HepG2 (cell line): ENCODE results near the gene PCDHA6. TPM values are rescaled to one million over a fixed set of nuclear protein-coding genes. Genes with fewer than 3 reads are reported as not detected.

ENCODE experiments used
- ATAC-seq: fragments of 200-7000 bp; cut with Tn5 transposase; 3 replicates; pipeline ENCODE4 v1.9.1; 2020; ENCODE audit warnings: mild to moderate bottlenecking, moderate library complexity
- BruUV-seq: library from RNA; stranded (reverse); fragments of 400-500 nt; replicated peaks from 2 replicates; lab custom pipeline; 2021; lab: Mats Ljungman, UMichigan
- CTCF ChIA-PET: fragments of 300-600 bp; formaldehyde crosslinking; extraction: SDS; loops from one replicate; lab custom pipeline; 2021; ENCODE audit warnings: low total read pairs, inconsistent platforms, low intra/inter-chr PET ratio; lab: Yijun Ruan, JAX
- POLR2A ChIA-PET: fragments of 350-600 bp; sonication (Branson Sonifier 250); formaldehyde crosslinking; loops from one replicate; lab custom pipeline; 2020; ENCODE audit warnings: antibody characterized with exemption, inconsistent platforms; lab: Yijun Ruan, JAX
- DNase-seq: peaks from one replicate; pipeline ENCODE4 v3.0.0-alpha.2; 2015; ENCODE audit warnings: low spot score
- FAIRE-seq: peaks from 3 replicates; lab custom pipeline; 2011; peaks lifted over from hg19 to GRCh38; lab: Jason Lieb, UNC
- H2AFZ ChIP-seq: one replicate; pipeline ENCODE4 v1.6.1; 2011; ENCODE audit warnings: low read length, inconsistent platforms
- H3K27ac ChIP-seq: fragments of 300-600 bp; 3 replicates; pipeline ENCODE4 v1.8.0; 2011; ENCODE audit warnings: mixed run types, mild to moderate bottlenecking, mixed read lengths, low read length, inconsistent platforms; ENCODE audit not compliant: insufficient read depth; ENCODE audit errors: extremely low read length
- H3K27me3 ChIP-seq, 2 experiments: fragments of 200-600 bp in 1 of 2; 2 replicates in 1 of 2; 3 replicates in 1 of 2; pipeline versions ENCODE4 v1.6.0 to v1.8.0; 2011; ENCODE audit warnings: low read length in 2 of 2, mild to moderate bottlenecking in 2 of 2, moderate library complexity in 2 of 2, inconsistent platforms in 1 of 2; ENCODE audit not compliant: insufficient read depth in 2 of 2, control insufficient read depth in 1 of 2
- H3K36me3 ChIP-seq, 2 experiments: fragments of 200-600 bp in 1 of 2; replicated peaks in 1 of 2; 2 replicates in 1 of 2; 3 replicates in 1 of 2; pipeline versions ENCODE4 v1.5.1 to v1.8.0; 2011; ENCODE audit warnings: low read length in 2 of 2, inconsistent platforms in 1 of 2; ENCODE audit not compliant: insufficient read depth in 2 of 2, control insufficient read depth in 1 of 2
- H3K4me1 ChIP-seq: 2 replicates; pipeline ENCODE4 v1.5.1; 2012; ENCODE audit warnings: low read length, inconsistent platforms; ENCODE audit not compliant: insufficient read depth
- H3K4me2 ChIP-seq: 2 replicates; pipeline ENCODE4 v1.6.0; 2011; ENCODE audit warnings: low read depth, low read length, inconsistent platforms
- H3K4me3 ChIP-seq, 3 experiments: fragments of 200-600 bp in 1 of 3; sonication (generic), shearing (Covaris generic) in 1 of 3; replicated peaks in 1 of 3; 2 replicates each; pipeline ENCODE4 v1.5.1; 2011 to 2016; ENCODE audit warnings: low read length in 3 of 3, inconsistent platforms in 2 of 3, low read depth in 2 of 3, mild to moderate bottlenecking in 2 of 3, control low read depth in 1 of 3, mixed read lengths in 1 of 3; ENCODE audit not compliant: insufficient read depth in 1 of 3
- H3K79me2 ChIP-seq: one replicate; pipeline ENCODE4 v1.6.1; 2011; ENCODE audit warnings: low read length, inconsistent platforms; ENCODE audit not compliant: insufficient read depth
- H3K9ac ChIP-seq: 2 replicates; pipeline ENCODE4 v1.6.0; 2011; ENCODE audit warnings: mild to moderate bottlenecking, low read depth, low read length, inconsistent platforms; ENCODE audit not compliant: insufficient read depth
- H3K9me3 ChIP-seq: 2 replicates; pipeline ENCODE4 v1.5.1; 2012; ENCODE audit warnings: mild to moderate bottlenecking, low read length
- H4K20me1 ChIP-seq: 2 replicates; pipeline ENCODE4 v1.6.0; 2011; ENCODE audit warnings: inconsistent platforms, mild to moderate bottlenecking, low read length, moderate library complexity; ENCODE audit not compliant: insufficient read depth
- CEBPB ChIP-seq: IDR thresholded peaks from 2 replicates; pipeline ENCODE4 v1.6.1; 2011; ENCODE audit warnings: low read depth, low read length, improper control_type of control experiment, borderline replicate concordance
- FOXA1 ChIP-seq, 2 experiments: fragments of 450-650 bp in 1 of 2; sonication (generic) in 1 of 2; formaldehyde crosslinking in 1 of 2; IDR thresholded peaks; 2 replicates each; pipeline versions ENCODE4 v1.4.0 to v1.6.1; 2016 to 2020; ENCODE audit warnings: missing genetic modification reagents in 1 of 2
- GABPA ChIP-seq, 2 experiments: IDR thresholded peaks; 2 replicates each; pipeline ENCODE4 v1.6.1; 2011 to 2016; ENCODE audit warnings: low read depth in 2 of 2, low read length in 1 of 2, missing biosample characterization in 1 of 2, missing genetic modification characterization in 1 of 2
- GABPB1 ChIP-seq: IDR thresholded peaks from 2 replicates; pipeline ENCODE4 v1.6.1; 2016; ENCODE audit warnings: mild to moderate bottlenecking, missing genetic modification reagents, moderate library complexity, missing compliant biosample characterization
- HDAC2 ChIP-seq: sonication (generic); formaldehyde crosslinking; IDR thresholded peaks from 2 replicates; pipeline ENCODE4 v1.4.0; 2020; ENCODE audit warnings: missing genetic modification reagents
- HES4 ChIP-seq: sonication (generic); formaldehyde crosslinking; IDR thresholded peaks from 2 replicates; pipeline ENCODE4 v1.9.0; 2021; ENCODE audit warnings: mild to moderate bottlenecking, missing genetic modification reagents, borderline replicate concordance
- HNRNPH1 ChIP-seq: fragments of 200-400 bp; formaldehyde crosslinking; optimal IDR thresholded peaks from 2 replicates; pipeline ENCODE3; 2017; ENCODE audit warnings: mild to moderate bottlenecking, low read depth, low read length
- HNRNPUL1 ChIP-seq: fragments of 200-400 bp; formaldehyde crosslinking; IDR thresholded peaks from 2 replicates; pipeline ENCODE4 v1.6.1; 2017; ENCODE audit warnings: low read depth, mild to moderate bottlenecking, low read length, moderate library complexity
- IRX3 ChIP-seq: sonication (generic); formaldehyde crosslinking; IDR thresholded peaks from 2 replicates; pipeline ENCODE4 v1.8.1; 2023; ENCODE audit warnings: mild to moderate bottlenecking, low read depth, missing genetic modification reagents, borderline replicate concordance
- POLR2A ChIP-seq, 2 experiments: IDR thresholded peaks; 2 replicates each; pipeline ENCODE4 v1.6.1; 2011; ENCODE audit warnings: low read depth in 2 of 2, low read length in 2 of 2, mild to moderate bottlenecking in 1 of 2, moderate library complexity in 1 of 2; ENCODE audit not compliant: insufficient read depth in 1 of 2
- RXRB ChIP-seq: IDR thresholded peaks from 2 replicates; pipeline ENCODE4 v1.6.1; 2016; ENCODE audit warnings: borderline replicate concordance, missing genetic modification reagents, missing compliant biosample characterization
- SP1 ChIP-seq, 2 experiments: fragments of 450-650 bp in 1 of 2; sonication (generic) in 1 of 2; formaldehyde crosslinking in 1 of 2; IDR thresholded peaks; 2 replicates each; pipeline versions ENCODE4 v1.4.0 to v1.6.1; 2016 to 2020; ENCODE audit warnings: missing genetic modification reagents in 1 of 2
- TBL1XR1 ChIP-seq: fragments of 150-350 bp; IDR thresholded peaks from 2 replicates; pipeline ENCODE4 v1.6.1; 2014; ENCODE audit warnings: borderline replicate concordance, low read length; ENCODE audit not compliant: partially characterized antibody
- TSC22D2 ChIP-seq: sonication (generic); formaldehyde crosslinking; IDR thresholded peaks from 2 replicates; pipeline ENCODE4 v1.5.1; 2020; ENCODE audit warnings: missing genetic modification reagents, mild to moderate bottlenecking, borderline replicate concordance
- ZNF143 ChIP-seq: sonication (generic); formaldehyde crosslinking; IDR thresholded peaks from 2 replicates; pipeline ENCODE4 v1.4.0; 2020; ENCODE audit warnings: missing genetic modification reagents
- ZNF292 ChIP-seq: sonication (generic); formaldehyde crosslinking; IDR thresholded peaks from 2 replicates; pipeline ENCODE4 v1.8.1; 2022; ENCODE audit warnings: mild to moderate bottlenecking, low read depth, missing genetic modification reagents, borderline replicate concordance
- ZNF367 ChIP-seq: sonication (generic); formaldehyde crosslinking; IDR thresholded peaks from 2 replicates; pipeline ENCODE4 v1.4.0; 2020; ENCODE audit warnings: missing genetic modification reagents, borderline replicate concordance
- ZNF607 ChIP-seq: sonication (generic); formaldehyde crosslinking; IDR thresholded peaks from 2 replicates; pipeline ENCODE4 v1.5.1; 2020; ENCODE audit warnings: missing genetic modification reagents, mild to moderate bottlenecking, borderline replicate concordance
- WGBS: methylation state at CpG from one replicate; pipeline ENCODE4 v1.1.6; 2017; ENCODE audit warnings: low lambda C conversion rate; 5-methylcytosine and 5-hydroxymethylcytosine counted together
- in situ Hi-C: cut with HindIII; loops from 2 replicates; pipeline ENCODE4 v1.10.0; 2017; ENCODE audit warnings: low pct_unique_long_range_greater_than_20kb; ENCODE audit not compliant: extremely low pct_ligation_motif_present
- intact Hi-C: fragments of 100-400 bp; cut with micrococcal nuclease; formaldehyde crosslinking; loops from one replicate; pipeline ENCODE4 v1.10.0; 2022; ENCODE audit not compliant: unreplicated experiment
- polyA plus RNA-seq, 8 experiments: library from polyadenylated mRNA; depleted of rRNA in 3 of 8; stranded (reverse) in 7 of 8; unstranded in 1 of 8; fragments of >200 nt; fragmentation: Illumina TruSeq in 4 of 8; extraction: Trizol in 4 of 8; gene quantifications; 2 replicates each; pipeline versions ENCODE4 v1.2.1 to v1.2.3, GENCODE V29; 2011 to 2016; ENCODE audit warnings: low read depth in 4 of 8, missing spikeins in 1 of 8, mixed read lengths in 1 of 8; ENCODE audit not compliant: insufficient read depth in 1 of 8
- total RNA-seq, 5 experiments: library from RNA; depleted of rRNA; stranded (reverse); fragments of >200 nt; fragmentation: Illumina TruSeq; extraction: Trizol; gene quantifications; 2 replicates each; pipeline ENCODE4 v1.2.3, GENCODE V29; 2016; ENCODE audit warnings: low read depth in 1 of 5
- TF ChIP-seq, protein P1 (sequence below): sonication (generic); formaldehyde crosslinking; IDR thresholded peaks from 2 replicates; pipeline ENCODE4 v1.9.0; 2021; ENCODE audit warnings: missing genetic modification reagents, borderline replicate concordance
- TF ChIP-seq, protein P2 (sequence below): sonication (generic); formaldehyde crosslinking; IDR thresholded peaks from 2 replicates; pipeline ENCODE4 v1.5.0; 2020; ENCODE audit warnings: mild to moderate bottlenecking, missing genetic modification reagents, moderate library complexity

Gene PCDHA6
- total and polyA plus RNA-seq, 2 of the 13 experiments (the other 11 are each of a cell fraction or from before 2014, with no cell fraction given): not detected

DNA sequence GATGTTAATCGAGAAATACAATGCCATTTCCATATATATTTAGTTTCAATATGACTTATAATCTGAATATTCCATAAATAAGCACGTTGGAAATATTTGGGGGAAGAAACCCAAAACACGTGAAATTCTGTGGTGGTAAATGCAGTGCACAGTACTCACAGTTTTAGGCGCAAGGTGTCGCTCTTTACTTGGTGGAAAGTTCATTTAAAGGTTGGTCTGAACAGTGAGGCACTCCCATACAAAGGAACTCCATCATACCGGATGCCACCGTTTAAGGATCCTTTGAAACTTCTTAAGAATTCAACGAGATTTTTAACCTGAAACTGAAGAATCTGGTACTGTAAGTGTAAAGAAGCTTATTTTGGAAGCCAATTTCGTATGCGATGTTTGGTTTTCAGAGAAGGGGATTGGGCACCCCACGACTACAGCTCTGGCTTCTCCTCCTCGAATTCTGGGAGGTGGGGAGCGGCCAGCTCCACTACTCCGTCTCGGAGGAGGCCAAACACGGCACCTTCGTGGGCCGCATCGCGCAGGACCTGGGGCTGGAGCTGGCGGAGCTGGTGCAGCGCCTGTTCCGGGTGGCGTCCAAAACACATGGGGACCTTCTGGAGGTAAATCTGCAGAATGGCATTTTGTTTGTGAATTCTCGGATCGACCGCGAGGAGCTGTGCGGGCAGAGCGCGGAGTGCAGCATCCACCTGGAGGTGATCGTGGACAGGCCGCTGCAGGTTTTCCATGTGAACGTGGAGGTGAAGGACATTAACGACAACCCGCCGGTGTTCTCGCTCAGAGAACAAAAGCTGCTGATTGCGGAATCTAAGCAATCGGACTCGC is 41.2 kb downstream of the PCDHA6 start, which contains the start of gene PCDHA11:
Gene PCDHA11, plus strand, starts transcription at position 237 of the 834 bp plus-strand sequence. Its CDS starts 147 bp downstream, at position 384.
- no peak within 1 kb of the TSS for H3K27ac ChIP-seq
- H3K4me2 ChIP-seq: peak within 1 kb of the TSS; percentile 39
- no peaks in the 10 kb centered on the region for H3K36me3 ChIP-seq
- no peak within 1 kb of the TSS for H3K9ac ChIP-seq
- no peaks in the 10 kb centered on the region for H4K20me1 ChIP-seq
- FAIRE-seq: peak; percentile 60
- in situ Hi-C loops (loop anchor here (5.0 kb wide), 1 partner anchor 173 kb away; no protein-coding TSS in a partner anchor), intact Hi-C loops (loop anchor here (1.0 to 2.0 kb wide), 2 partner anchors 28 to 172 kb away; partner anchors contain the start of gene PCDHA8)
- no peaks in the 10 kb centered on the region for H3K79me2 ChIP-seq
- BruUV-seq: no TSS peak
- H3K9me3 ChIP-seq: no peaks in the 10 kb centered on the region
- CTCF ChIA-PET: interaction anchor here (2.6 kb wide), 1 partner anchor 171 kb away, joined by 34 read pairs; no protein-coding TSS in a partner anchor
- DNase-seq: peak; percentile 45
- no peak within 1 kb of the TSS for H2AFZ ChIP-seq
- peak; percentile 97 for ATAC-seq
- no peaks in the 10 kb centered on the region for H3K4me1 ChIP-seq
- no peaks in the 10 kb centered on the region for H3K27me3 ChIP-seq
- WGBS: 34% methylated on average over 32 of the region's 41 CpGs
- peak within 1 kb of the TSS in 2 of 3 experiments; percentile 10 to 28; a peak in 1 of 6 replicates for H3K4me3 ChIP-seq
- POLR2A ChIA-PET: no interaction called here
- TF ChIP-seq ZNF607 (no peak), RXRB (CRISPR knock-in tag) (no peak), ZNF367 (CRISPR knock-in tag) (no peak), CEBPB (peak; percentile 61; the same call in 1 of the 2 replicates), TBL1XR1 (no peak), IRX3 (CRISPR knock-in tag) (no peak), HNRNPH1 (no peak), GABPA (IDR thresholded peaks at IDR 0.05; ENCODE audit: low read depth, low read length) (no peak), GABPA (CRISPR knock-in tag; IDR thresholded peaks at IDR 0.05; ENCODE audit: low read depth) (no peak), SP1 (IDR thresholded peaks at IDR 0.05) (no peak), SP1 (CRISPR knock-in tag; IDR thresholded peaks at IDR 0.05) (no peak), ZNF292 (CRISPR knock-in tag) (no peak), HDAC2 (CRISPR knock-in tag) (no peak), HNRNPUL1 (no peak), POLR2A (IDR thresholded peaks at IDR 0.05; ENCODE audit: insufficient read depth in 1 of 2, low read depth in 2 of 2, low read length in 2 of 2) (no peak), GABPB1 (CRISPR knock-in tag) (peak; percentile 38; the same call in 1 of the 2 replicates), ZNF143 (CRISPR knock-in tag) (no peak), HES4 (CRISPR knock-in tag) (no peak), TSC22D2 (CRISPR knock-in tag) (no peak), FOXA1 (IDR thresholded peaks at IDR 0.05) (no peak), FOXA1 (CRISPR knock-in tag; IDR thresholded peaks at IDR 0.05) (no peak)
- TF ChIP-seq, protein P1, sequence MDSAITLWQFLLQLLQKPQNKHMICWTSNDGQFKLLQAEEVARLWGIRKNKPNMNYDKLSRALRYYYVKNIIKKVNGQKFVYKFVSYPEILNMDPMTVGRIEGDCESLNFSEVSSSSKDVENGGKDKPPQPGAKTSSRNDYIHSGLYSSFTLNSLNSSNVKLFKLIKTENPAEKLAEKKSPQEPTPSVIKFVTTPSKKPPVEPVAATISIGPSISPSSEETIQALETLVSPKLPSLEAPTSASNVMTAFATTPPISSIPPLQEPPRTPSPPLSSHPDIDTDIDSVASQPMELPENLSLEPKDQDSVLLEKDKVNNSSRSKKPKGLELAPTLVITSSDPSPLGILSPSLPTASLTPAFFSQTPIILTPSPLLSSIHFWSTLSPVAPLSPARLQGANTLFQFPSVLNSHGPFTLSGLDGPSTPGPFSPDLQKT (CRISPR knock-in tag): no peak
- TF ChIP-seq, protein P2, sequence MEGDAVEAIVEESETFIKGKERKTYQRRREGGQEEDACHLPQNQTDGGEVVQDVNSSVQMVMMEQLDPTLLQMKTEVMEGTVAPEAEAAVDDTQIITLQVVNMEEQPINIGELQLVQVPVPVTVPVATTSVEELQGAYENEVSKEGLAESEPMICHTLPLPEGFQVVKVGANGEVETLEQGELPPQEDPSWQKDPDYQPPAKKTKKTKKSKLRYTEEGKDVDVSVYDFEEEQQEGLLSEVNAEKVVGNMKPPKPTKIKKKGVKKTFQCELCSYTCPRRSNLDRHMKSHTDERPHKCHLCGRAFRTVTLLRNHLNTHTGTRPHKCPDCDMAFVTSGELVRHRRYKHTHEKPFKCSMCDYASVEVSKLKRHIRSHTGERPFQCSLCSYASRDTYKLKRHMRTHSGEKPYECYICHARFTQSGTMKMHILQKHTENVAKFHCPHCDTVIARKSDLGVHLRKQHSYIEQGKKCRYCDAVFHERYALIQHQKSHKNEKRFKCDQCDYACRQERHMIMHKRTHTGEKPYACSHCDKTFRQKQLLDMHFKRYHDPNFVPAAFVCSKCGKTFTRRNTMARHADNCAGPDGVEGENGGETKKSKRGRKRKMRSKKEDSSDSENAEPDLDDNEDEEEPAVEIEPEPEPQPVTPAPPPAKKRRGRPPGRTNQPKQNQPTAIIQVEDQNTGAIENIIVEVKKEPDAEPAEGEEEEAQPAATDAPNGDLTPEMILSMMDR: peak; percentile 73
